Measurements from ENCODE around the gene VSIR. TPM values are rescaled to one million over a fixed set of nuclear protein-coding genes. Genes with fewer than 3 reads are reported as not detected.
A peak's percentile ranks its signal among the peaks of the same experiment; 100 is the strongest.

The VSIR gene
- total RNA-seq, 1 donor from 2014 or later = 2.9 TPM

- Histone ChIP-seq H3K4me2 (ENCODE audit: low read length) (peak overlapping the region; percentile 60), H2AFZ (ENCODE audit: low read depth, low read length) (no peak overlapping the region), H3K9ac (ENCODE audit: low read length) (peak overlapping the region; percentile 52), H4K20me1 (ENCODE audit: insufficient read depth, low read length) (no peaks in the 10 kb centered on the region), H3K4me1 (ENCODE audit: insufficient read depth, low read length) (peaks cover 7% of the 10 kb centered on the region), H3K27ac (ENCODE audit: low read depth, low read length) (no peak overlapping the region), H3K9me3 (ENCODE audit: insufficient read depth, low read depth, low read length) (no peaks in the 10 kb centered on the region), H3K27me3 (ENCODE audit: insufficient read depth, low read length) (no peaks in the 10 kb centered on the region), H3K36me3 (ENCODE audit: insufficient read depth, low read length) (no peaks in the 10 kb centered on the region), H3K79me2 (ENCODE audit: insufficient read depth, low read length) (no peaks in the 10 kb centered on the region), H3K4me3 (ENCODE audit: insufficient read depth, low read depth, low read length) (no peak overlapping the region)
- DNase-seq (ENCODE audit: low read depth) (no peak), FAIRE-seq (no peak)
- peak overlapping the region; percentile 31 for H3K27ac Mint-ChIP-seq (ENCODE audit: unreplicated experiment)
- no peaks in the 10 kb centered on the region for H3K36me3 Mint-ChIP-seq (ENCODE audit: low read depth, unreplicated experiment)
- H3K27me3 Mint-ChIP-seq (ENCODE audit: low read depth, unreplicated experiment) = peaks cover 33% of the 10 kb centered on the region
- TF ChIP-seq EZH2 (IDR thresholded peaks at IDR 0.05; ENCODE audit: insufficient read depth, low read length) (no peak), CTCF (IDR thresholded peaks at IDR 0.05; ENCODE audit: insufficient read depth, low read depth, low read length) (no peak)
- H3K4me3 Mint-ChIP-seq (ENCODE audit: unreplicated experiment) = no peak overlapping the region
- peaks cover 2% of the 10 kb centered on the region for H3K9me3 Mint-ChIP-seq (ENCODE audit: unreplicated experiment)
- peaks cover 6% of the 10 kb centered on the region for H3K4me1 Mint-ChIP-seq (ENCODE audit: low read depth, unreplicated experiment)
Measured at GRCh38 chr10:71714031-71714410, 59.3 kb downstream of the VSIR start.

GRCh38 chr10:71713135-71714030 lies 59.9 kb downstream of the VSIR start:
- H3K27ac Mint-ChIP-seq (ENCODE audit: unreplicated experiment) = peak overlapping the region; percentile 31
- peak overlapping the region; percentile 80 for H2AFZ ChIP-seq (ENCODE audit: low read depth, low read length)
- TF ChIP-seq EZH2 (IDR thresholded peaks at IDR 0.05; ENCODE audit: insufficient read depth, low read length) (no peak), CTCF (IDR thresholded peaks at IDR 0.05; ENCODE audit: insufficient read depth, low read depth, low read length) (no peak)
- no peak overlapping the region for H3K4me3 Mint-ChIP-seq (ENCODE audit: unreplicated experiment)
- H3K9me3 ChIP-seq (ENCODE audit: insufficient read depth, low read depth, low read length) = no peaks in the 10 kb centered on the region
- no peaks in the 10 kb centered on the region for H4K20me1 ChIP-seq (ENCODE audit: insufficient read depth, low read length)
- peak overlapping the region; percentile 52 for H3K9ac ChIP-seq (ENCODE audit: low read length)
- peaks cover 4% of the 10 kb centered on the region for H3K27me3 ChIP-seq (ENCODE audit: insufficient read depth, low read length)
- peaks cover 7% of the 10 kb centered on the region for H3K4me1 ChIP-seq (ENCODE audit: insufficient read depth, low read length)
- peaks cover 33% of the 10 kb centered on the region for H3K27me3 Mint-ChIP-seq (ENCODE audit: low read depth, unreplicated experiment)
- H3K79me2 ChIP-seq (ENCODE audit: insufficient read depth, low read length) = no peaks in the 10 kb centered on the region
- H3K36me3 Mint-ChIP-seq (ENCODE audit: low read depth, unreplicated experiment) = no peaks in the 10 kb centered on the region
- no peak overlapping the region for H3K27ac ChIP-seq (ENCODE audit: low read depth, low read length)
- DNase-seq (ENCODE audit: low read depth) (peak; percentile 80), FAIRE-seq (no peak)
- H3K4me1 Mint-ChIP-seq (ENCODE audit: low read depth, unreplicated experiment) = peaks cover 6% of the 10 kb centered on the region
- H3K4me3 ChIP-seq (ENCODE audit: insufficient read depth, low read depth, low read length) = no peak overlapping the region
- peak overlapping the region; percentile 60 for H3K4me2 ChIP-seq (ENCODE audit: low read length)
- no peaks in the 10 kb centered on the region for H3K36me3 ChIP-seq (ENCODE audit: insufficient read depth, low read length)
- H3K9me3 Mint-ChIP-seq (ENCODE audit: unreplicated experiment) = peaks cover 2% of the 10 kb centered on the region

Measured in astrocyte (in vitro differentiated cells and primary cell).